Suppressor macrophage treated with lipopolysaccharide for 1 hour (primary cell): ENCODE measurements around the gene APP.

Experiments
- DNase-seq, 3 donors: peaks; one replicate each; pipeline ENCODE4 v3.0.0-alpha.2; 2020 to 2022

APP gene

GRCh38 chr21:25858325-25858724, 312.2 kb downstream of the APP start:
- DNase-seq, result no peak

- no peak for DNase-seq
These were observed 313.1 kb downstream of the APP start for GRCh38 chr21:25857308-25858074.

- DNase-seq, result no peak
These were observed 315.0 kb downstream of the APP start for GRCh38 chr21:25855576-25855975.

GRCh38 chr21:25850126-25850842, 320.3 kb downstream of the APP start:
- DNase-seq, result no peak

- DNase-seq, result no peak
These were observed 322.3 kb downstream of the APP start for GRCh38 chr21:25848309-25848708.

- no peak for DNase-seq
These were observed 324.8 kb downstream of the APP start for GRCh38 chr21:25845729-25846256.

- no peak for DNase-seq
These were observed 327.6 kb downstream of the APP start for GRCh38 chr21:25842925-25843324.

GRCh38 chr21:25838809-25839208, 331.8 kb downstream of the APP start:
- no peak for DNase-seq

GRCh38 chr21:25837533-25838265, 332.9 kb downstream of the APP start:
- DNase-seq, result no peak

GRCh38 chr21:25836396-25836795, 334.2 kb downstream of the APP start:
- DNase-seq, result no peak

GRCh38 chr21:25834381-25834780, 336.2 kb downstream of the APP start:
- DNase-seq, result no peak

- no peak for DNase-seq
These were observed 339.1 kb downstream of the APP start for GRCh38 chr21:25831300-25831960.
